Common myeloid progenitor, CD34-positive (primary cell): ENCODE data around the gene ABHD11.

Experiments used
- CTCF ChIA-PET: fragments of 350-600 bp; sonication (Branson Sonifier 250); formaldehyde crosslinking; loops from one replicate; lab custom pipeline; 2021; ENCODE audit warnings: antibody characterized with exemption; lab: Charles Lee
- POLR2A ChIA-PET: fragments of 350-600 bp; sonication (Branson Sonifier 250); formaldehyde crosslinking; loops from one replicate; lab custom pipeline; 2021; ENCODE audit warnings: antibody characterized with exemption; lab: Charles Lee
- DNase-seq, 3 donors: peaks; one replicate each; pipeline versions ENCODE4 v3.0.0 to v3.0.0-alpha.2; 2013
- H3K27ac ChIP-seq, 2 experiments: 1 replicate in 1 of 2; 2 replicates in 1 of 2; pipeline ENCODE4 v1.7.0; 2013; ENCODE audit warnings: inconsistent platforms in 2 of 2, low read length in 2 of 2, mild to moderate bottlenecking in 2 of 2, low read depth in 1 of 2, moderate library complexity in 1 of 2; ENCODE audit not compliant: severe bottlenecking in 2 of 2, insufficient read depth in 1 of 2, poor library complexity in 1 of 2
- H3K27me3 ChIP-seq, 5 experiments: replicated peaks in 2 of 5; 1 replicate in 3 of 5; 2 replicates in 2 of 5; pipeline versions ENCODE4 v1.6.1 to v1.7.0; 2013; ENCODE audit warnings: low read length in 4 of 5, mild to moderate bottlenecking in 2 of 5, moderate library complexity in 2 of 5, inconsistent platforms in 1 of 5; ENCODE audit not compliant: insufficient read depth in 5 of 5, control insufficient read depth in 4 of 5
- H3K36me3 ChIP-seq, 4 experiments: 1 replicate in 2 of 4; 2 replicates in 2 of 4; pipeline versions ENCODE4 v1.6.1 to v1.7.0; 2013; ENCODE audit warnings: low read length in 3 of 4, control low read depth in 1 of 4, mild to moderate bottlenecking in 1 of 4; ENCODE audit not compliant: control insufficient read depth in 4 of 4, insufficient read depth in 4 of 4
- H3K4me1 ChIP-seq, 4 experiments: 1 replicate in 3 of 4; 2 replicates in 1 of 4; pipeline versions ENCODE4 v1.6.1 to v1.7.1; 2013; ENCODE audit warnings: low read length in 3 of 4, mild to moderate bottlenecking in 3 of 4, control low read depth in 1 of 4, inconsistent platforms in 1 of 4, moderate library complexity in 1 of 4; ENCODE audit not compliant: control insufficient read depth in 4 of 4, insufficient read depth in 4 of 4; ENCODE audit errors: control extremely low read depth in 1 of 4
- H3K4me3 ChIP-seq, 7 experiments: 1 replicate in 4 of 7; 2 replicates in 3 of 7; pipeline versions ENCODE4 v1.5.1 to v1.7.0; 2013; ENCODE audit warnings: mild to moderate bottlenecking in 7 of 7, low read length in 6 of 7, moderate library complexity in 6 of 7, inconsistent platforms in 2 of 7, low read depth in 2 of 7, control low read depth in 1 of 7; ENCODE audit not compliant: insufficient read depth in 4 of 7, control insufficient read depth in 1 of 7; ENCODE audit errors: extremely low read depth in 1 of 7
- H3K9me3 ChIP-seq, 5 experiments: 1 replicate in 4 of 5; 2 replicates in 1 of 5; pipeline versions ENCODE4 v1.6.1 to v1.7.1; 2013; ENCODE audit warnings: low read length in 4 of 5, mild to moderate bottlenecking in 2 of 5, inconsistent platforms in 1 of 5, low read depth in 1 of 5, moderate library complexity in 1 of 5; ENCODE audit not compliant: control insufficient read depth in 4 of 5, insufficient read depth in 2 of 5; ENCODE audit errors: control extremely low read depth in 1 of 5
- WGBS: methylation state at CpG from one replicate; pipeline ENCODE4 v1.1.5; 2013; ENCODE audit not compliant: insufficient coverage; 5-methylcytosine and 5-hydroxymethylcytosine counted together

ABHD11 gene

DNA sequence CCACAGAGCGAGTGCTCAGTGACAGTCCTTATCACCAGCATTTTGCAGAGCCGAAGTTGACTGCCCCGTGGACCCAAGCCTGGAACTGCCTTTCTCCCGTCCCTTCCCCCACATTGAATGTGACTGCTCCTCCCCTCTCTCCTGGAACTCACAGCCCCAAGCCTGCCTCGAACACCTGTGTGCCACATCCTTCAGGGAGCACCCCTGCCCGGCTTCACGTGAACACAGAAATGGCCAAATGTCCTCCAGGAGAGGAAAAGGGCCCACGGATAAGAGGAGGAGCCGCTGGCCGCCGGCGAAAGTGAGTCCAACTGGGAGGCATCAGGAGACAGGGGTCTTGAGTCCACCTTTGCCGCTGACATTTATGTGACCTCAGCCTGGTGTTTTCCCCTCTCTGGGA, 35.4 kb downstream of the ABHD11 start:
- Histone ChIP-seq H3K4me3 (no peak overlapping the region), H3K4me1 (peaks cover 0 to 19% (median 6%) of the 10 kb centered on the region in 4 experiments), H3K27me3 (peaks cover 0 to 78% (median 36%) of the 10 kb centered on the region in 5 experiments), H3K9me3 (no peaks in the 10 kb centered on the region), H3K27ac (no peak overlapping the region), H3K36me3 (peaks cover 0 to 14% (median 6%) of the 10 kb centered on the region in 4 experiments)
- DNase-seq, result no peak
- POLR2A ChIA-PET, result interaction anchor here (0.8 kb wide), 1 partner anchor 86 kb away, joined by 3 read pairs; no protein-coding TSS in a partner anchor
- WGBS, result 57% methylated on average over 11 of the region's 13 CpGs
- CTCF ChIA-PET, result interaction anchor here (0.7 to 1.9 kb wide), 5 partner anchors 9 to 96 kb away, joined by 3 to 12 read pairs (median 6); no protein-coding TSS in a partner anchor

DNA sequence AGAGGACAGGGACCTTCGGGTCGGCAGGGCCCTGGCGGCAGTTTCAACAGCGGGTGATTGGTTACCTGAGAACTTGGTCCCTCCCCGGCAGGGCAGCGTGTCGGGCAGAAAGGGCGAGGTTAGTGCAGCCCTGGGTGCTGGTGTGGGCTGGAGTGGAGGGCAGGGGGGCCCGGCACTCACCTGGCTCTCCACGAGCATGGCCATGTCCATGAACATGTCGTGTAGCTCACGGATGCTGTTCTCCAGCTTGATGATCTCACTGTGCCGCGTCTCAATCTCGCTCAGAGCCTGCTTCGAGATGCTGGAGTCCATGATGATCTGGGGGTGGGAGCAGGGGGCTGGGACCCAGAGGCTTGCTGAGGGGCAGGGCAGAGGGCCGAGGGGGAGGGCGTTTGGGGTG, 35.9 kb downstream of the ABHD11 start:
- 85% methylated on average over 18 of the region's 18 CpGs for WGBS
- DNase-seq, result no peak
- peaks cover 0 to 19% (median 8%) of the 10 kb centered on the region in 4 experiments for H3K36me3 ChIP-seq
- CTCF ChIA-PET, result interaction anchor here (0.7 to 2.4 kb wide), 11 partner anchors 9 to 96 kb away, joined by 3 to 12 read pairs (median 5); no protein-coding TSS in a partner anchor
- peaks cover 0 to 76% (median 35%) of the 10 kb centered on the region in 5 experiments for H3K27me3 ChIP-seq
- POLR2A ChIA-PET, result interaction anchor here (0.8 kb wide), 1 partner anchor 86 kb away, joined by 3 read pairs; no protein-coding TSS in a partner anchor
- no peak overlapping the region for H3K27ac ChIP-seq
- H3K9me3 ChIP-seq, result no peaks in the 10 kb centered on the region
- no peak overlapping the region for H3K4me3 ChIP-seq
- peaks cover 0 to 19% (median 6%) of the 10 kb centered on the region in 4 experiments for H3K4me1 ChIP-seq

DNA sequence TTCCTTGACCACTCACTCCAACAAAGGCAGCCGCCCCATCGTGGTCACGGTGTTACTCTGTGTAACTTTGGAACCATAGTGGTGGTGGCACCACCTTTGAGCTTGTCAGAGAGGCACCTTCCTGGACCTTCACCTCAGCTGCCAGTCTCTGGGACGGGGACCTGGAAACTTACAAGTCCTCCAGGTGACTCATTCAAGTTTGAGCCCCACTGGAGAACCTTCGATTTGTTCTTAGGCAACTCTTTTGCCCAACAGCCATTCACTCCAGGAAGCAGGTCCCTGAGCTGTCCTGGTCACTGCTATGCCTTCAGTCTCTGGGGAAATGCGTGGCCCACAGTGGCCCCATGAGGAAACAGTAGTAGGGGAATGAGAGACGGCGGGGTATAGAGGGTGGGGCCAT, 36.4 kb downstream of the ABHD11 start:
- DNase-seq, result no peak
- 67% methylated on average over 3 of the region's 8 CpGs for WGBS
- no peak overlapping the region for H3K27ac ChIP-seq
- no peaks in the 10 kb centered on the region for H3K9me3 ChIP-seq
- no peak overlapping the region for H3K4me3 ChIP-seq
- ChIA-PET POLR2A (interaction anchor here (0.8 kb wide), 1 partner anchor 85 kb away, joined by 3 read pairs; no protein-coding TSS in a partner anchor), CTCF (interaction anchor here (0.7 to 2.4 kb wide), 12 partner anchors 10 to 95 kb away, joined by 3 to 12 read pairs (median 5); no protein-coding TSS in a partner anchor)
- H3K36me3 ChIP-seq, result peaks cover 0 to 24% (median 12%) of the 10 kb centered on the region in 4 experiments
- peaks cover 0 to 16% (median 5%) of the 10 kb centered on the region in 4 experiments for H3K4me1 ChIP-seq
- H3K27me3 ChIP-seq, result peaks cover 0 to 73% (median 33%) of the 10 kb centered on the region in 5 experiments

DNA sequence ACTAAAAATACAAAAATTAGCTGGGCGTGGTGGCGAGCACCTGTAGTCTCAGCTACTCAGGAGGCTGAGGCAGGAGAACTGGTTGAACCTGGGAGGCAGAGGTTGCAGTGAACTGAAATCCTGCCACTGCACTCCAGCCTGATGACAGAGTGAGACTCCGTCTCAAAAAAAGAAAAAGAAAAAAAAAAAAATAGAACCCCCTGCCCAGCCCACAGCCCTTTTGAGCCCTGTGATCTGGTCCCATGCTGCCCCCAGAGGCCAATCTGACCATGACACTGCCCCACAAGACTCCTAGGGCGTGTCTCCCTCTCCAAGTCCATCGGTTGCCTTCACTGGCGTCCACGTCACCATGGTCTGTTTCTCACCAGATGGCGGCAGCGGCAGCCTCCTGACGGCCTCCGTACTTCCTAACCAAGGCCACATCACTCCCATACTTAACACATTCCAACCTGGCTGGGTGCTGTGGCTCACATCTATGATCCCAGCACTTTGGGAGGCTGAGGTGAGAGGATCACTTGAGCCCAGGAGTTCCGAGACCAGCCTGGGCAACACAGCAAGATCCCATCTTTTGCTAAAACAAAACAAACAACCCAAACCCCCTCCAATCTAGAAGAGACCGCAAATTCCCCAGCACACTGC, 37.1 kb downstream of the ABHD11 start:
- no peaks in the 10 kb centered on the region for H3K9me3 ChIP-seq
- peaks cover 0 to 65% (median 30%) of the 10 kb centered on the region in 5 experiments for H3K27me3 ChIP-seq
- 72% methylated on average over 10 of the region's 13 CpGs for WGBS
- H3K36me3 ChIP-seq, result peaks cover 4 to 31% (median 17%) of the 10 kb centered on the region in 4 experiments
- CTCF ChIA-PET, result interaction anchor here (0.8 to 2.4 kb wide), 18 partner anchors 9 to 94 kb away, joined by 3 to 12 read pairs (median 5); no protein-coding TSS in a partner anchor
- H3K27ac ChIP-seq, result no peak overlapping the region
- peak in 2 of 3 donors; percentile 53 to 57 for DNase-seq
- no peak overlapping the region for H3K4me3 ChIP-seq
- H3K4me1 ChIP-seq, result peaks cover 0 to 10% (median 3%) of the 10 kb centered on the region in 4 experiments
- POLR2A ChIA-PET, result no interaction called here

DNA sequence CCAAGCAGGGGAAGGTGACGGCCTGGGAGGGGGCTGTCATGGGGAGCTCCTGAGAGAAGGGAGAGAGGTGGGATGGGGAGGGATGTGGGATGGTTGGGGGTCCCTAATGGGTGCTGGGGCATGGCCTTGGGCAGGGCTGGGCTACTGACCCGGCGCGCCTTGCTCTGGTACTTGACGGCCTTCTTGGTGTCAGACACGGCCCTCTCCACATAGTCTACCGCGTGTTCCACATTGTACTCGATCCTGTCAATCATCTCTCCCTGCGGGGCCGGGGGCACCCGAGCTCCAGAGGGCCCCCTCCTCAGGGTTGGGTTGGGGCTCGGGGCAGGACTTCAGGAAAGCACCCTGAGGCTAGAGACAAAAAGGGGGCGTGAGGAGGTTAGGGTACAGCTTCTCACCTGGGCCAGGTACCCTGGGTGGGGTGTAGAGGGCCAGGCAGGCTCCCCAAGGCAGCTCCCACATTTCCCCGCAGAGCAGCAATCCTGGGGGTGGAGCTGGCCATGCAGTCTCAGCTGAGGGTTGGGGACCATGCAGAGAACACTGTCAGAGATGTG, 37.9 kb downstream of the ABHD11 start:
- Histone ChIP-seq H3K36me3 (peaks cover 4 to 39% (median 23%) of the 10 kb centered on the region in 4 experiments), H3K27me3 (peaks cover 0 to 57% (median 30%) of the 10 kb centered on the region in 5 experiments), H3K4me3 (no peak overlapping the region), H3K27ac (no peak overlapping the region), H3K9me3 (no peaks in the 10 kb centered on the region), H3K4me1 (peaks cover 0 to 6% (median 1%) of the 10 kb centered on the region in 4 experiments)
- ChIA-PET POLR2A (no interaction called here), CTCF (interaction anchor here (0.8 to 2.4 kb wide), 13 partner anchors 8 to 94 kb away, joined by 3 to 12 read pairs (median 4); no protein-coding TSS in a partner anchor)
- DNase-seq, result no peak
- WGBS, result 94% methylated on average over 14 of the region's 15 CpGs

DNA sequence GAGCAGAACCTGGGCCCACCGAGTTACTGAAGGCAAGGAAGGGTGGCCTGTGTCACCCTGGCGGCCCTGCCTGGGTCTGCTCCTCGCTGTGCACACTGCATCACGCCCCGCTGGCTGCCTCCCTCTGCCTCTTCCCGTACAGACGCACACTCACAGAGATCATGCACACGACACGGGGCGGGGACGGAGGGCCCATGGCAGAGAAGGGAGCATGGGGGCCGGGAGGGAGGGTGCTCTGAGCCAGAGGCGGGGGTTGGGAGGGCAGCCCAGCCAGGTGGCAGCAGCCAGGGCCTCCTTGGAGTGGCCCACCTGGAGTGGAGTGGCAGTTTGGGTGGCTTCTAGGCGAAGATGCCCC, 38.6 kb downstream of the ABHD11 start:
- H3K27me3 ChIP-seq, result peaks cover 0 to 51% (median 26%) of the 10 kb centered on the region in 5 experiments
- H3K9me3 ChIP-seq, result no peaks in the 10 kb centered on the region
- no peak for DNase-seq
- WGBS, result 96% methylated on average over 14 of the region's 14 CpGs
- peaks cover 0 to 6% (median 1%) of the 10 kb centered on the region in 4 experiments for H3K4me1 ChIP-seq
- H3K27ac ChIP-seq, result no peak overlapping the region
- ChIA-PET CTCF (interaction anchor here (1.0 to 1.7 kb wide), 6 partner anchors 9 to 93 kb away, joined by 4 to 9 read pairs (median 4); no protein-coding TSS in a partner anchor), POLR2A (no interaction called here)
- peaks cover 4 to 45% (median 25%) of the 10 kb centered on the region in 4 experiments for H3K36me3 ChIP-seq
- no peak overlapping the region for H3K4me3 ChIP-seq
